HepG2 (cell line): Measurements from ENCODE around the gene MIA. TPM values are rescaled to one million over a fixed set of nuclear protein-coding genes. Genes with fewer than 3 reads are reported as not detected.

Experiments used
- ATAC-seq: fragments of 200-7000 bp; cut with Tn5 transposase; 3 replicates; pipeline ENCODE4 v1.9.1; 2020; ENCODE audit warnings: mild to moderate bottlenecking, moderate library complexity
- BruUV-seq: library from RNA; stranded (reverse); fragments of 400-500 nt; replicated peaks from 2 replicates; lab custom pipeline; 2021; lab: Mats Ljungman, UMichigan
- CTCF ChIA-PET: fragments of 300-600 bp; formaldehyde crosslinking; extraction: SDS; loops from one replicate; lab custom pipeline; 2021; ENCODE audit warnings: low total read pairs, inconsistent platforms, low intra/inter-chr PET ratio; lab: Yijun Ruan, JAX
- POLR2A ChIA-PET: fragments of 350-600 bp; sonication (Branson Sonifier 250); formaldehyde crosslinking; loops from one replicate; lab custom pipeline; 2020; ENCODE audit warnings: antibody characterized with exemption, inconsistent platforms; lab: Yijun Ruan, JAX
- DNase-seq: peaks from one replicate; pipeline ENCODE4 v3.0.0-alpha.2; 2015; ENCODE audit warnings: low spot score
- FAIRE-seq: peaks from 3 replicates; lab custom pipeline; 2011; peaks lifted over from hg19 to GRCh38; lab: Jason Lieb, UNC
- H2AFZ ChIP-seq: one replicate; pipeline ENCODE4 v1.6.1; 2011; ENCODE audit warnings: low read length, inconsistent platforms
- H3K27ac ChIP-seq: fragments of 300-600 bp; 3 replicates; pipeline ENCODE4 v1.8.0; 2011; ENCODE audit warnings: mixed run types, mild to moderate bottlenecking, mixed read lengths, low read length, inconsistent platforms; ENCODE audit not compliant: insufficient read depth; ENCODE audit errors: extremely low read length
- H3K27me3 ChIP-seq, 2 experiments: fragments of 200-600 bp in 1 of 2; 2 replicates in 1 of 2; 3 replicates in 1 of 2; pipeline versions ENCODE4 v1.6.0 to v1.8.0; 2011; ENCODE audit warnings: low read length in 2 of 2, mild to moderate bottlenecking in 2 of 2, moderate library complexity in 2 of 2, inconsistent platforms in 1 of 2; ENCODE audit not compliant: insufficient read depth in 2 of 2, control insufficient read depth in 1 of 2
- H3K36me3 ChIP-seq, 2 experiments: fragments of 200-600 bp in 1 of 2; replicated peaks in 1 of 2; 2 replicates in 1 of 2; 3 replicates in 1 of 2; pipeline versions ENCODE4 v1.5.1 to v1.8.0; 2011; ENCODE audit warnings: low read length in 2 of 2, inconsistent platforms in 1 of 2; ENCODE audit not compliant: insufficient read depth in 2 of 2, control insufficient read depth in 1 of 2
- H3K4me1 ChIP-seq: 2 replicates; pipeline ENCODE4 v1.5.1; 2012; ENCODE audit warnings: low read length, inconsistent platforms; ENCODE audit not compliant: insufficient read depth
- H3K4me2 ChIP-seq: 2 replicates; pipeline ENCODE4 v1.6.0; 2011; ENCODE audit warnings: low read depth, low read length, inconsistent platforms
- H3K4me3 ChIP-seq, 3 experiments: fragments of 200-600 bp in 1 of 3; sonication (generic), shearing (Covaris generic) in 1 of 3; replicated peaks in 1 of 3; 2 replicates each; pipeline ENCODE4 v1.5.1; 2011 to 2016; ENCODE audit warnings: low read length in 3 of 3, inconsistent platforms in 2 of 3, low read depth in 2 of 3, mild to moderate bottlenecking in 2 of 3, control low read depth in 1 of 3, mixed read lengths in 1 of 3; ENCODE audit not compliant: insufficient read depth in 1 of 3
- H3K79me2 ChIP-seq: one replicate; pipeline ENCODE4 v1.6.1; 2011; ENCODE audit warnings: low read length, inconsistent platforms; ENCODE audit not compliant: insufficient read depth
- H3K9ac ChIP-seq: 2 replicates; pipeline ENCODE4 v1.6.0; 2011; ENCODE audit warnings: mild to moderate bottlenecking, low read depth, low read length, inconsistent platforms; ENCODE audit not compliant: insufficient read depth
- H3K9me3 ChIP-seq: 2 replicates; pipeline ENCODE4 v1.5.1; 2012; ENCODE audit warnings: mild to moderate bottlenecking, low read length
- H4K20me1 ChIP-seq: 2 replicates; pipeline ENCODE4 v1.6.0; 2011; ENCODE audit warnings: inconsistent platforms, mild to moderate bottlenecking, low read length, moderate library complexity; ENCODE audit not compliant: insufficient read depth
- AGO1 ChIP-seq: fragments of 200-400 bp; formaldehyde crosslinking; IDR thresholded peaks from 2 replicates; pipeline ENCODE4 v1.6.1; 2017; ENCODE audit warnings: mild to moderate bottlenecking, low read depth, low read length, moderate library complexity; ENCODE audit not compliant: poor library complexity, severe bottlenecking
- ATM ChIP-seq: fragments of 450-650 bp; IDR thresholded peaks from 2 replicates; pipeline ENCODE4 v1.7.1; 2017; ENCODE audit warnings: mild to moderate bottlenecking, borderline replicate concordance
- FOXM1 ChIP-seq: sonication (generic); formaldehyde crosslinking; IDR thresholded peaks from 2 replicates; pipeline ENCODE4 v1.5.0; 2020; ENCODE audit warnings: missing genetic modification reagents
- MTA3 ChIP-seq: sonication (generic); formaldehyde crosslinking; IDR thresholded peaks from 2 replicates; pipeline ENCODE4 v1.4.0; 2020; ENCODE audit warnings: missing genetic modification reagents
- NFYC ChIP-seq: IDR thresholded peaks from 2 replicates; pipeline ENCODE4 v1.6.1; 2016; ENCODE audit warnings: missing genetic modification reagents, missing compliant biosample characterization
- POLR2G ChIP-seq: fragments of 200-400 bp; formaldehyde crosslinking; IDR thresholded peaks from 2 replicates; pipeline ENCODE4 v1.6.1; 2018; ENCODE audit warnings: mild to moderate bottlenecking, low read depth, low read length, moderate library complexity
- RBFOX2 ChIP-seq: fragments of 200-400 bp; formaldehyde crosslinking; IDR thresholded peaks from 2 replicates; pipeline ENCODE4 v1.6.1; 2017; ENCODE audit warnings: low read depth, mild to moderate bottlenecking, low read length
- ZNF30 ChIP-seq: sonication (generic); formaldehyde crosslinking; IDR thresholded peaks from 2 replicates; pipeline ENCODE4 v1.5.0; 2020; ENCODE audit warnings: mild to moderate bottlenecking, missing genetic modification reagents
- ZNF326 ChIP-seq: sonication (generic); formaldehyde crosslinking; IDR thresholded peaks from 2 replicates; pipeline ENCODE4 v1.4.0; 2020; ENCODE audit warnings: missing genetic modification reagents, borderline replicate concordance
- ZNF556 ChIP-seq: sonication (generic); formaldehyde crosslinking; IDR thresholded peaks from 2 replicates; pipeline ENCODE4 v1.4.0; 2020; ENCODE audit warnings: mild to moderate bottlenecking, missing genetic modification reagents, borderline replicate concordance
- WGBS: methylation state at CpG from one replicate; pipeline ENCODE4 v1.1.6; 2017; ENCODE audit warnings: low lambda C conversion rate; 5-methylcytosine and 5-hydroxymethylcytosine counted together
- in situ Hi-C: cut with HindIII; loops from 2 replicates; pipeline ENCODE4 v1.10.0; 2017; ENCODE audit warnings: low pct_unique_long_range_greater_than_20kb; ENCODE audit not compliant: extremely low pct_ligation_motif_present
- intact Hi-C: fragments of 100-400 bp; cut with micrococcal nuclease; formaldehyde crosslinking; loops from one replicate; pipeline ENCODE4 v1.10.0; 2022; ENCODE audit not compliant: unreplicated experiment
- polyA plus RNA-seq, 8 experiments: library from polyadenylated mRNA; depleted of rRNA in 3 of 8; stranded (reverse) in 7 of 8; unstranded in 1 of 8; fragments of >200 nt; fragmentation: Illumina TruSeq in 4 of 8; extraction: Trizol in 4 of 8; gene quantifications; 2 replicates each; pipeline versions ENCODE4 v1.2.1 to v1.2.3, GENCODE V29; 2011 to 2016; ENCODE audit warnings: low read depth in 4 of 8, missing spikeins in 1 of 8, mixed read lengths in 1 of 8; ENCODE audit not compliant: insufficient read depth in 1 of 8
- total RNA-seq, 5 experiments: library from RNA; depleted of rRNA; stranded (reverse); fragments of >200 nt; fragmentation: Illumina TruSeq; extraction: Trizol; gene quantifications; 2 replicates each; pipeline ENCODE4 v1.2.3, GENCODE V29; 2016; ENCODE audit warnings: low read depth in 1 of 5
- TF ChIP-seq, protein P1 (sequence below): sonication (generic); formaldehyde crosslinking; IDR thresholded peaks from 2 replicates; pipeline ENCODE4 v1.4.0; 2020; ENCODE audit warnings: missing genetic modification reagents
- TF ChIP-seq, protein P2 (sequence below): sonication (generic); formaldehyde crosslinking; IDR thresholded peaks from one replicate; pipeline ENCODE4 v1.5.1; 2020; ENCODE audit warnings: mild to moderate bottlenecking, missing genetic modification reagents; ENCODE audit errors: not compliant biosample characterization

The MIA gene
- total and polyA plus RNA-seq, 2 of the 13 experiments (the other 11 are each of a cell fraction or from before 2014, with no cell fraction given), result 0.61 TPM; not detected in 1

DNA sequence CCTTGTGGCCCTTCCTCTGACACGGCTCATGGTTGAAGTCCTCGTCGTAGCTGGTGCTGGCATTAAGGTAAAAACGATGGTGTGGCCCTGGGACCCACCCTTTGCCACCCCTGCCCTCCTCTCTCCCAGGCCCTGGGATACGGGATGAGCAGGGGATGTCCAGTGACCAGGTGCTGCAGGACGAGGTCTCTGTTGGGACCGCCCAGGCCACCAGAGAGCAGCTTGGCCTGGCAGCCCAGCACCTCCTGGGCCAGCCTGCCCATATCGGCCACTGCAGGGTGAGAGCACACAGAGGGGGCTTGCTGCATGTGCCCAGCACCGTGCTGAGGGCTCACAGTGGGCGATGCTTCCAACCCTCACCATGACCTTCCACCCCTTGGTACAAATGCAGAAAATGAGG is 31.4 kb upstream of the MIA start:
- 100% methylated on average over 3 of the region's 10 CpGs for whole genome bisulfite sequencing
- no peak for FAIRE-seq
- TF ChIP-seq POLR2G, result 0 out of 2 replicates have a peak, but pooled peaks have one; percentile 36
- TF ChIP-seq NFYC (CRISPR knock-in tag), result no peak
- TF ChIP-seq ZNF326 (CRISPR knock-in tag), result no peak
- TF ChIP-seq, protein P1, sequence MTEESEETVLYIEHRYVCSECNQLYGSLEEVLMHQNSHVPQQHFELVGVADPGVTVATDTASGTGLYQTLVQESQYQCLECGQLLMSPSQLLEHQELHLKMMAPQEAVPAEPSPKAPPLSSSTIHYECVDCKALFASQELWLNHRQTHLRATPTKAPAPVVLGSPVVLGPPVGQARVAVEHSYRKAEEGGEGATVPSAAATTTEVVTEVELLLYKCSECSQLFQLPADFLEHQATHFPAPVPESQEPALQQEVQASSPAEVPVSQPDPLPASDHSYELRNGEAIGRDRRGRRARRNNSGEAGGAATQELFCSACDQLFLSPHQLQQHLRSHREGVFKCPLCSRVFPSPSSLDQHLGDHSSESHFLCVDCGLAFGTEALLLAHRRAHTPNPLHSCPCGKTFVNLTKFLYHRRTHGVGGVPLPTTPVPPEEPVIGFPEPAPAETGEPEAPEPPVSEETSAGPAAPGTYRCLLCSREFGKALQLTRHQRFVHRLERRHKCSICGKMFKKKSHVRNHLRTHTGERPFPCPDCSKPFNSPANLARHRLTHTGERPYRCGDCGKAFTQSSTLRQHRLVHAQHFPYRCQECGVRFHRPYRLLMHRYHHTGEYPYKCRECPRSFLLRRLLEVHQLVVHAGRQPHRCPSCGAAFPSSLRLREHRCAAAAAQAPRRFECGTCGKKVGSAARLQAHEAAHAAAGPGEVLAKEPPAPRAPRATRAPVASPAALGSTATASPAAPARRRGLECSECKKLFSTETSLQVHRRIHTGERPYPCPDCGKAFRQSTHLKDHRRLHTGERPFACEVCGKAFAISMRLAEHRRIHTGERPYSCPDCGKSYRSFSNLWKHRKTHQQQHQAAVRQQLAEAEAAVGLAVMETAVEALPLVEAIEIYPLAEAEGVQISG (CRISPR knock-in tag), result no peak
- TF ChIP-seq FOXM1, result no peak
- no peak for TF ChIP-seq ATM
- no peak for TF ChIP-seq MTA3 (CRISPR knock-in tag)
- peak; percentile 55 for TF ChIP-seq AGO1
- 0 out of 2 replicates have a peak, but pooled peaks have one; percentile 40 for TF ChIP-seq RBFOX2
- no peak for TF ChIP-seq ZNF30 (CRISPR knock-in tag)
- TF ChIP-seq, protein P2, sequence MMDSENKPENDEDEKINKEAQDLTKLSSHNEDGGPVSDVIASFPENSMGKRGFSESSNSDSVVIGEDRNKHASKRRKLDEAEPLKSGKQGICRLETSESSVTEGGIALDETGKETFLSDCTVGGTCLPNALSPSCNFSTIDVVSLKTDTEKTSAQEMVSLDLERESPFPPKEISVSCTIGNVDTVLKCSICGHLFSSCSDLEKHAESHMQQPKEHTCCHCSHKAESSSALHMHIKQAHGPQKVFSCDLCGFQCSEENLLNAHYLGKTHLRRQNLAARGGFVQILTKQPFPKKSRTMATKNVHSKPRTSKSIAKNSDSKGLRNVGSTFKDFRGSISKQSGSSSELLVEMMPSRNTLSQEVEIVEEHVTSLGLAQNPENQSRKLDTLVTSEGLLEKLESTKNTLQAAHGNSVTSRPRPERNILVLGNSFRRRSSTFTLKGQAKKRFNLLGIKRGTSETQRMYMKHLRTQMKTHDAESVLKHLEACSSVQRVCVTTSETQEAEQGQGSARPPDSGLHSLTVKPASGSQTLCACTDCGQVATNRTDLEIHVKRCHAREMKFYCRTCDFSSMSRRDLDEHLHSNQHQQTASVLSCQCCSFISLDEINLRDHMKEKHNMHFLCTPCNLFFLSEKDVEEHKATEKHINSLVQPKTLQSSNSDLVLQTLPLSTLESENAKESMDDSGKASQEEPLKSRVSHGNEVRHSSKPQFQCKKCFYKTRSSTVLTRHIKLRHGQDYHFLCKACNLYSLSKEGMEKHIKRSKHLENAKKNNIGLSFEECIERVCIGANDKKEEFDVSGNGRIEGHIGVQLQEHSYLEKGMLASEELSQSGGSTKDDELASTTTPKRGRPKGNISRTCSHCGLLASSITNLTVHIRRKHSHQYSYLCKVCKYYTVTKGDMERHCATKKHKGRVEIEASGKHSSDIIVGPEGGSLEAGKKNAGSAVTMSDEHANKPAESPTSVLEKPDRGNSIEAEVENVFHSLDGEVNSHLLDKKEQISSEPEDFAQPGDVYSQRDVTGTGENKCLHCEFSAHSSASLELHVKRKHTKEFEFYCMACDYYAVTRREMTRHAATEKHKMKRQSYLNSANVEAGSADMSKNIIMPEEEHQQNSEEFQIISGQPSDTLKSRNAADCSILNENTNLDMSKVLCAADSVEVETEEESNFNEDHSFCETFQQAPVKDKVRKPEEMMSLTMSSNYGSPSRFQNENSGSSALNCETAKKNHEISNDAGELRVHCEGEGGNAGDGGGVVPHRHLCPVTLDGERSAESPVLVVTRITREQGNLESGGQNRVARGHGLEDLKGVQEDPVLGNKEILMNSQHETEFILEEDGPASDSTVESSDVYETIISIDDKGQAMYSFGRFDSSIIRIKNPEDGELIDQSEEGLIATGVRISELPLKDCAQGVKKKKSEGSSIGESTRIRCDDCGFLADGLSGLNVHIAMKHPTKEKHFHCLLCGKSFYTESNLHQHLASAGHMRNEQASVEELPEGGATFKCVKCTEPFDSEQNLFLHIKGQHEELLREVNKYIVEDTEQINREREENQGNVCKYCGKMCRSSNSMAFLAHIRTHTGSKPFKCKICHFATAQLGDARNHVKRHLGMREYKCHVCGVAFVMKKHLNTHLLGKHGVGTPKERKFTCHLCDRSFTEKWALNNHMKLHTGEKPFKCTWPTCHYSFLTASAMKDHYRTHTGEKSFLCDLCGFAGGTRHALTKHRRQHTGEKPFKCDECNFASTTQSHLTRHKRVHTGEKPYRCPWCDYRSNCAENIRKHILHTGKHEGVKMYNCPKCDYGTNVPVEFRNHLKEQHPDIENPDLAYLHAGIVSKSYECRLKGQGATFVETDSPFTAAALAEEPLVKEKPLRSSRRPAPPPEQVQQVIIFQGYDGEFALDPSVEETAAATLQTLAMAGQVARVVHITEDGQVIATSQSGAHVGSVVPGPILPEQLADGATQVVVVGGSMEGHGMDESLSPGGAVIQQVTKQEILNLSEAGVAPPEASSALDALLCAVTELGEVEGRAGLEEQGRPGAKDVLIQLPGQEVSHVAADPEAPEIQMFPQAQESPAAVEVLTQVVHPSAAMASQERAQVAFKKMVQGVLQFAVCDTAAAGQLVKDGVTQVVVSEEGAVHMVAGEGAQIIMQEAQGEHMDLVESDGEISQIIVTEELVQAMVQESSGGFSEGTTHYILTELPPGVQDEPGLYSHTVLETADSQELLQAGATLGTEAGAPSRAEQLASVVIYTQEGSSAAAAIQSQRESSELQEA (CRISPR knock-in tag), result no peak
- TF ChIP-seq ZNF556 (CRISPR knock-in tag), result 0 out of 2 replicates have a peak, but pooled peaks have one; percentile 15
- H3K4me3 ChIP-seq, result no peak overlapping the region
- intact Hi-C loops, result loop anchor here (2.0 kb wide), 1 partner anchor 63 kb away; no protein-coding TSS in a partner anchor
- no peak overlapping the region for H3K27ac ChIP-seq
- ChIA-PET CTCF (interaction anchor here (1.6 kb wide), 1 partner anchor 63 kb away, joined by 4 read pairs; no protein-coding TSS in a partner anchor), POLR2A (interaction anchor here (1.4 to 2.2 kb wide), 4 partner anchors 23 to 55 kb away, joined by 3 to 9 read pairs (median 6); partner anchors contain the start of genes COQ8B, EGLN2, ITPKC and RAB4B)
- no TSS peak for BruUV-seq
- H4K20me1 ChIP-seq, result no peaks in the 10 kb centered on the region
- H3K79me2 ChIP-seq, result no peaks in the 10 kb centered on the region
- H3K4me1 ChIP-seq, result peaks cover 33% of the 10 kb centered on the region
- no peak overlapping the region for H2AFZ ChIP-seq
- in situ Hi-C loops, result no loop called here
- no peaks in the 10 kb centered on the region for H3K9me3 ChIP-seq
- H3K36me3 ChIP-seq, result peaks cover 0 to 11% of the 10 kb centered on the region in 2 experiments; a peak in 3 of 5 replicates
- H3K27me3 ChIP-seq, result no peaks in the 10 kb centered on the region
- DNase-seq, result no peak
- no peak overlapping the region for H3K4me2 ChIP-seq
- no peak for ATAC-seq
- no peak overlapping the region for H3K9ac ChIP-seq
